Effector memory CD8-positive, alpha-beta T cell (primary cell): ENCODE data around the gene ACOT7.

Source experiments
- ATAC-seq: fragments of 150-1000 bp; cut with Tn5 transposase; replicated peaks from 2 replicates; pipeline ENCODE4 v1.10.0; 2021; ENCODE audit warnings: mild to moderate bottlenecking, moderate library complexity
- DNase-seq, 3 experiments: peaks; one replicate each; pipeline ENCODE4 v3.0.0; 2021
- H3K27ac Mint-ChIP-seq, 2 donors: one replicate each; pipeline ENCODE4 v1.8.0; 2022; ENCODE audit warnings: mild to moderate bottlenecking in 2 of 2, mixed read lengths in 2 of 2, moderate library complexity in 2 of 2
- H3K27me3 Mint-ChIP-seq, 2 donors: one replicate each; pipeline ENCODE4 v1.8.0; 2022; ENCODE audit warnings: mixed read lengths in 2 of 2
- H3K36me3 Mint-ChIP-seq: one replicate; pipeline ENCODE4 v1.8.0; 2022; ENCODE audit warnings: mild to moderate bottlenecking, moderate library complexity, mixed read lengths; ENCODE audit not compliant: insufficient read depth
- H3K4me1 Mint-ChIP-seq, 2 donors: one replicate each; pipeline ENCODE4 v1.8.0; 2022; ENCODE audit warnings: low read depth in 2 of 2, mixed read lengths in 2 of 2
- H3K4me3 Mint-ChIP-seq, 2 donors: one replicate each; pipeline ENCODE4 v1.8.0; 2022; ENCODE audit warnings: mild to moderate bottlenecking in 2 of 2, mixed read lengths in 2 of 2, moderate library complexity in 2 of 2
- H3K9me3 Mint-ChIP-seq, 2 donors: one replicate each; pipeline ENCODE4 v1.8.0; 2022; ENCODE audit warnings: mixed read lengths in 2 of 2

The ACOT7 gene

DNA sequence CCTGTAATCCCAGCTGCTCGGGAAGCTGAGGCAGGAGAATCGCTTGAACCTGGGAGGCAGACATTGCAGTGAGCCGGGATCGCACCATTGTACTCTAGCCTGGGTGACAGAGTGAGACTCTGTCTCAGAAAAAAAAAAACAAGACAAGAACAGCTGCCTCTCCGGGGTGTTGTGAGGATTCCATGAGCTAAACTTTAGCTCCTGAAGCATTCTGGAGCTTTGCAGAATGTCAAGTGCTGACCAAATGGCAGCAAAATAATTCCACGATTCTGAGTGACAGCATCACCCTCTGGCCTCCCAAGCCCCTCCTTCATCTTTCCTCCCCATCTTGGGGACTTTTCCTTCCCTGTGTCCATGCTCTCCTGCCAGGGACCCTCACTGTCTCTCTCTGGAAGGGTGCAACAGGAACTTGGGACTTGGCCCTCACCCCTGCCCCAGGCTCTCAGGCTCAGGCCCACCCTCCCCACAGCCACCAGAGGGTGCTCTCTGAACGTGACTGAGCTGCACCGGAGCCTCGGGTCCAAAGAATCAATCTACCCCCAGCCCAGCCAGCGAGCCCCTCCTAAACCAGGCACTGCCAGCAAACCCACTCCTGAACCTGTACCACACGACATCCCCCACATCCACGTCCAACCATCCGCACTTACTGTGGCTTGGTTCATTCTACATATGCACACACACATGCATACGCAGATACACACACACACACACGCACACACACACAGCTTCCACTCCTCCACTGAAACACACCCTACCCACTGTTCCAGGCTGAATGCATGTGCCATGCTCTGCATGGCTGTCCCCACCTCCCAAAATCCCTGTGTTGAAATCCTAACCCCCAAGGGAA lies 45.7 kb downstream of the ACOT7 start:
- H3K27ac Mint-ChIP-seq, result peak overlapping the region; percentile 92
- H3K27me3 Mint-ChIP-seq, result no peaks in the 10 kb centered on the region
- peak overlapping the region; percentile 76 to 88 for H3K4me3 Mint-ChIP-seq
- peak; percentile 62 to 68 (median 64) for DNase-seq
- H3K36me3 Mint-ChIP-seq, result peaks cover 3% of the 10 kb centered on the region
- ATAC-seq, result peak; percentile 58
- peaks cover 22% of the 10 kb centered on the region in 2 donors for H3K4me1 Mint-ChIP-seq
- no peaks in the 10 kb centered on the region for H3K9me3 Mint-ChIP-seq

DNA sequence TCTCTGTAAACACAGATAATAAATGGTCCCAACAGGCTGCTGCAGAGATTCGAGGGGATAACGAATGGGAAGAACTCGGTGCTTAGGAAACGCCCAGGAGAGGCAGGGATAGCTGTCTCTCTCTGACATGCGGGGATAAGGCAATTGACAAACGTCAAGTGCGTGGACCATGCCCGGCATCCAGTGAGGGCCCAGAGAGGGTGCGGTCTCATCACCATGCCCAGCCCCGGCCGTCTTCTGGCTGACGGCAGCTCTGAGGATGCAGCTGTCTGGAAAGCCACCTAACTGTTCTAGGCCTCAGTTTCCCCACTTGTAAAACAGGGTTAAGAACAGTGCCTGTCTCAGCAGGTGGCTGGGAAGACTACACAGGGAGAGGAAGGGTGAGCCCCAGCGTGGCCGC lies 48.1 kb downstream of the ACOT7 start:
- Mint-ChIP-seq H3K27me3 (no peaks in the 10 kb centered on the region), H3K4me1 (peaks cover 21 to 22% of the 10 kb centered on the region in 2 donors)

DNA sequence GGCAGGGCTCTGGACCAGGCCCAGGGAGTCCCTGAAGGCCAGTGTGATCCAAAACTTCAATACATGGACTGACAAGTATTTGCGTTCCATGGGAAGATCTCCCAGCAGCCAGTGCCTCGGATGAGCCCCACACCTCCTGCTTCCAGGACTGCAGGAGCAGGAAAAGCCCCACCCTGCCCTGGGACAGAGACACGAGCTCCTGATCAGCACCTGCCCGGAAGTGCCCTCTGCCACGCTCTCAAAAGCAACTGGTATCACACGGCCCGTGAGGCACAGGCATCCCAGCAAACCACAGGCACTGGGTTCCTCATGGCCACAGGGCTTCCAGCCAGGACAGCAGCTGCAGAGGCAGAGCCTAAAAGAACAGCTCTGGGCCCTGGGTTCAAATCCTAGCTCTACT lies 48.6 kb downstream of the ACOT7 start:
- peaks cover 20 to 21% of the 10 kb centered on the region in 2 donors for H3K4me1 Mint-ChIP-seq
- DNase-seq (no peak), ATAC-seq (no peak)
- H3K4me3 Mint-ChIP-seq, result no peak overlapping the region
- H3K27me3 Mint-ChIP-seq, result no peaks in the 10 kb centered on the region
- H3K9me3 Mint-ChIP-seq, result no peaks in the 10 kb centered on the region
- H3K27ac Mint-ChIP-seq, result no peak overlapping the region
- peaks cover 3% of the 10 kb centered on the region for H3K36me3 Mint-ChIP-seq

More for the DNA sequence above, 48.1 kb downstream of the ACOT7 start:
- DNase-seq (no peak), ATAC-seq (no peak)
- Mint-ChIP-seq H3K9me3 (no peaks in the 10 kb centered on the region), H3K27ac (no peak overlapping the region), H3K36me3 (peaks cover 3% of the 10 kb centered on the region), H3K4me3 (no peak overlapping the region)

DNA sequence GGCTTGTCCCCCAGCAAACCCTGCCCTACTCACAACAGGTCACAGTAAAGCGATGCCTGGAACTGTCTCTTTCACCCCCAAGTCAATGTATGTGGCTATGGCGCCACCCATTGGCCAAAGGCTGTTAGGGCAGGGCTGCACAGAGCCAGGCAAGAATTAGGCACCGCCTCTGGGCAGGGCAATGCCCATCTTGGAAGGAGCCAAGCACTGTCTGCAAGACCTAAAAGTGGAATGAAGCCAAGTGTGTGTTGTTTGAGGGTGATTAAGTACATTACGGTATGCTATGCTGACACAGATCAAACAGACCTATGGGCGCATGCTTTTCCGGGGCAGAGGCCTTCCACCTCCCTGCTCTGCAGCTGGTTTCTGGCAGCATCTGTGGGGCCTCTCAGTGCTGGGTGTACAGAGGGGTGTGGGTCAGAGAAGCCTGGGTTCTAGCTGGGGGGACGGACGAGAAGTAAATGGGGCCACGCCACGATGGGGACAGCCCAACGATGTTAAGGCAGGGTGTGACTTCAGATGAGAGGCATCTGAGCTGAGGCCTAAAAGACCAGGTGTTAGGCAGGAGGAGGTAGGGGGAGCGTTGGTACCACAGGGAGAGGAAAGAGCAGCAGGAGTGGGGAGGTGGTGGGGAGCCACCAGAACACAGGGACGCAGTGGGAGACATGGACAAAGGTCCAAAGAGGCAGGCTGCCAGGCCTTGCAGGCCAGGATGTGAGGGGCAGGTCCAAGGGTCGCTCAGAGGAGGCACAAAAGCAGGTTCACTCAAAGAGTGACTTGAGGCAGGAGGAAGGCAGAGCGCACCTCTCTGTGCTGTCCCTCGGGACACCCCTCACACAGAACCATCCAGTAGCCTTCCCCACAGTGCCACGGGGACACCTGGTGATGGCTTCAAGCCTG lies 49.8 kb downstream of the ACOT7 start:
- ATAC-seq (peak; percentile 51), DNase-seq (peak; percentile 60 to 65 (median 62))
- Mint-ChIP-seq H3K4me1 (peaks cover 10 to 12% of the 10 kb centered on the region in 2 donors), H3K4me3 (no peak overlapping the region), H3K9me3 (no peaks in the 10 kb centered on the region), H3K36me3 (peaks cover 3% of the 10 kb centered on the region), H3K27me3 (no peaks in the 10 kb centered on the region), H3K27ac (no peak overlapping the region)

DNA sequence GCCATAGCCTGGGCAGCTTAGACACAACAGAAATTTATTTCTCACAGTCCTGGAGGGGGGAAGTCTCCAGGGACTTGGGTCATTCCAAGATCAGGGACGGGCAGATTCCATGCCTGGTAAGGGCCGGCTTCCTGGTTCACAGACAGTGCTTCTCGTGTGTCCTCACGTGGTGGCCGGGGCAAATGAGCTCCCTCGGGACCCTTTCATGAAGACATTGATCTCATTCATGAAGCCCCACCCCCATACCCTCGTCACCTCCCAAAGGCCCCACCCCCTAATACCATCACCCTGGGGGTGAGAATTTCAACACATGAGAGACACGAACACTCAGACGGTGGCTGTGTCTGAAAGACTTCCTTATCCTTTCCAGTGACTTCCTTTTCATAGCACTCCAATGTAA lies 51.5 kb downstream of the ACOT7 start:
- Mint-ChIP-seq H3K4me1 (peaks cover 0 to 2% of the 10 kb centered on the region in 2 donors), H3K36me3 (peaks cover 4% of the 10 kb centered on the region), H3K4me3 (no peak overlapping the region), H3K9me3 (no peaks in the 10 kb centered on the region), H3K27ac (no peak overlapping the region), H3K27me3 (no peaks in the 10 kb centered on the region)
- DNase-seq (no peak), ATAC-seq (no peak)

DNA sequence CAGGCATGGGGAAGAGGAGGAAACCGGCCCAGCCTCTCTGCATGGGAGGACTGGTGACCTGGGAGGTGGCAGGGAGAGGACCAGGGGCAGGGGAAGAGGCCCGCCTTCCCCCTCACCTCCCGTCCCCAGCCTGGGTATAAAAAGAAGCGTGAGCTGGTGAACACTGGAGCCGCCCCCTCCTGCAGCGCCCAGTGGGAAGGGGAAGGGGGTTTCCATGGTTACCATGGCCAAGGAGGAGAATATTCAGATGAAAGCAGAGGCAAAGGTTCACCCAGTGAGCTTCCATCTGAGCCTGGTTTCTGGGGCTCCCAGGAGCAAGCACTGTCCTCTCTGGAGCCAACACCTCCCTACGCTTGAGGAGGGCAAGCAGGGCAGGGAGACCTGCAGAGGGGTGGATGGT lies 54.9 kb downstream of the ACOT7 start:
- Mint-ChIP-seq H3K27ac (no peak overlapping the region), H3K9me3 (no peaks in the 10 kb centered on the region), H3K27me3 (no peaks in the 10 kb centered on the region), H3K4me3 (no peak overlapping the region), H3K36me3 (peaks cover 4% of the 10 kb centered on the region), H3K4me1 (peaks cover 0 to 2% of the 10 kb centered on the region in 2 donors)
- DNase-seq (no peak), ATAC-seq (no peak)

DNA sequence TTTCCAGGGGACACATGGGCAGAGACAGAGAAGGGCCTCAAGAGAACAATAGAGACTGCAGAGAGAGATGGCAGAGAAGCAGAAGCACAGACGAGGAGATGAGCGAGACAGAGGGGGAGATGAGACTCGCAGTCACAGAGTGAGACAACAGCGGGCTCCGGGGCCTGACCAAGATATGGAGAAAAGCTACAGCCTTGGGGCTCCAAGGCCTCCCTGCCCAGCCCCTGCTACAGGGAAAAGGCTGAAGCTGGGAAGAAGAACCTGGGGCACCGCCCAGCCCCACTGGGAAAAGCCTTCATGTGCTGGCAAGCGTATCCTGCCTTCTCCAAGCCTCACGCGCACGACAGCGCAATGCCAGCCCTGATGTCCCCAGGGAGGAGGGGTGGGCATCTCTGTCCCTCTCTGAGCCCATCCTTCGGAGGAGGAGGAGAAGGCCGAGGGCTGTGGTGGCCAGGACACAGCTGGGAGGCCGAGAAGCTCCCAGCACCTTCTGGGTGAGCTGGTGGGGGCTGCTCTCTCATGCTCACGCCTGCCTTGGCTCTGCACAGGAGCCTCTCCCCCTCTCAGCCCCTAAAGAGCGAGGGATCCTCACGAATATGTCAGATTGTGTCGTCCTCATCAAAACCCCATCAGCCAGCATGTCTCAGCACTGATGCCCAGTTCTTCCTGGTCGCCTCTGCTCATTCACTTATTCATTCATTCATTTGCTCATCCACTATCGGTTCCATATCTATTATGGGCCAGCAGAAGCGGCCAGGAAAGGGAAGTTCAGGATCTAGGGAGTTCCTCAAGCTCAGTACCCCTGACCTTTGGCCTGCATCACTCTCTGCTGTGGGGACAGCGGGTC lies 56.6 kb downstream of the ACOT7 start:
- H3K27ac Mint-ChIP-seq, result no peak overlapping the region
- H3K27me3 Mint-ChIP-seq, result no peaks in the 10 kb centered on the region
- H3K4me1 Mint-ChIP-seq, result no peaks in the 10 kb centered on the region
- ATAC-seq (no peak), DNase-seq (no peak)
- no peak overlapping the region for H3K4me3 Mint-ChIP-seq
- no peaks in the 10 kb centered on the region for H3K9me3 Mint-ChIP-seq
- peaks cover 4% of the 10 kb centered on the region for H3K36me3 Mint-ChIP-seq

DNA sequence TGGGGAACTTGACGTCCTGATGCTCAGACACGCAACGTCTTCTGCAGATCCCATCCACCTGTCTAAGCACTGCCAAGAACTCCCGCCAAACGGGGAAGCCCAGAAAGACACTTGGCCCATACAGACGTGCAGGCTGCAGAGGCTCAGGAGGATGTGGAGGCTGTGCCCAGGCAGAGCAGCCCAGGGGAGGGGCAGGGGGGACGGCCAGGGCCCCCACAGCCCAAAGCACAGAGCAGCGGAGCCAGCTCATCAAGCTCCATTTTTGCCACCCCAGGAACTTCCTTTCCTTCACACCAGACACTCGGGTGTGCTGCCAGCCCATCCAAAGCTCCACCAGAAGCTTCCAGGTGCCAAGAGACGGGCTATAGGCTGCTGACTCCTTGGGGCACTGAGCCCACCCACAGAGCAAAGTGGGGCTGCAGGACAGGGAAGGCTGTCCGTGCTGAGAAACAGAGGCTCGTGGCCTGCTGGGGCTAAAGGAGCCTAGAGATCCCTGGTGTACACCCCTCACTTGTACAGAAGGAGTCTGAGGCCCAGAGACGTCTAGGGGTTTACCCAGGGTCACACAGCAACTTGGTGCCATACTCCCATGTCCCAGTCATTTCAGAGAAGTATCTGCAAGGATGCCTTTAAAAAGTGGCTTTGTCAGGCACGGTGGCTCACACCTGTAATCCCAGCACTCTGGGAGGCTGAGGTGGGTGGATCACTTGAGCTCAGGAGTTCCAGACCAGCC lies 59.1 kb downstream of the ACOT7 start:
- Mint-ChIP-seq H3K9me3 (no peaks in the 10 kb centered on the region), H3K27me3 (no peaks in the 10 kb centered on the region), H3K27ac (no peak overlapping the region), H3K36me3 (peaks cover 4% of the 10 kb centered on the region), H3K4me1 (no peaks in the 10 kb centered on the region), H3K4me3 (no peak overlapping the region)
- DNase-seq, result no peak
- no peak for ATAC-seq

DNA sequence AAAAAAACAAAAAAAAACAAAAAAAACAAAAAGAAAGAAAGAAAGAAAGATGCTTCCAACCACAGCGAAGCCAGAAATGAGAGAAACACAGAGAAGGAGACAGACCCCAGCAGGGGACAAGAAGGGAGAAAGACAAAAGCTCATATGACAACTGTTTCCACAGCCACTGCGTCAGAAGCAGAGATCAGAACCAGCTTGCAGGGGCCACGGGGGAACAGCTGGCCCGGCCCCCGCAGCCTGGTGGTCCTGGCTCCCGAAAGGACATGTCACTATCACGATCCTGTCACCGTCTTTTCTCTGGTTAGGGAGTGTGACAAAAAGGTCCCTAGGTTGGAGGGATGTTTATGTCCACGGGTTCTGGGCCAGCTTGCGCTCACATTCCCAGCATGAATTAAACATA lies 60.7 kb downstream of the ACOT7 start:
- DNase-seq, result no peak
- Mint-ChIP-seq H3K4me3 (no peak overlapping the region), H3K9me3 (no peaks in the 10 kb centered on the region), H3K27ac (no peak overlapping the region), H3K36me3 (no peaks in the 10 kb centered on the region), H3K4me1 (peaks cover 0 to 5% of the 10 kb centered on the region in 2 donors), H3K27me3 (no peaks in the 10 kb centered on the region)
- ATAC-seq, result no peak

DNA sequence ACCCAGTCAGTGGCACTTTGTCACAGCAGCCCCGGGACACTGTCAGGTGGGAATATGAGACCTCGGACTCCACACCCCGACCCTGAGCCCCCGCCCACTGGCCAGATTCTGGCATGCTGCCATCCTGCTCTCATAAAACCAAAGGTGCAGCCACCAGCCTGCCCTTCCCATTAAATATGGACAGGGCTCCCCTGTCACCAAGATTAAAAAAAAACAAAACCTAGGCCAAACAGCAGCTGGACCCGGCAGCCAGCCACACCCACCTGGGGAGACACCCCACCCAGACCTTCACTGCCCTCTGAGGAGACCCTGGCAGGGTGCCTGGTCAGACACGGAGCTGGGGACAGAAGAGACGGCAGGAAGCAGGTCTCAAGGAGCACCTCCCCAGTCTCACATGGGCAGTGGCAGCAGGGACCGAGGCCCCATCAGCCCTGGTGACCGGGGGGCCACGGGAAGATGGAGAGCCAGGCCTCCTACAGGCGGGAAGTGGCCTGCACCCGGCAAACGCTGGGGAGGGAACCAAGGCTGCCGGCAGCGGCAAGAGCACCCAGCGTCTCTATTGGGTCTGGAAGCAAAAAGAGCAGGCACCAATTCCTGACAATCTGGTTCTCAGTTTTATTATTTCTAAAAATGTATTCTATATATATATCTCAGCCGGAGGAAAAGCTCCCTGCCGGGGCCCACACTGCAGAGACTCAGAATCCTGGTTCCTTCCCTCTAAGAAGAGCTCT lies 61.9 kb downstream of the ACOT7 start:
- H3K9me3 Mint-ChIP-seq, result no peaks in the 10 kb centered on the region
- H3K4me1 Mint-ChIP-seq, result peaks cover 0 to 5% of the 10 kb centered on the region in 2 donors
- no peaks in the 10 kb centered on the region for H3K27me3 Mint-ChIP-seq
- no peaks in the 10 kb centered on the region for H3K36me3 Mint-ChIP-seq
- H3K4me3 Mint-ChIP-seq, result no peak overlapping the region
- ATAC-seq (no peak), DNase-seq (no peak)
- H3K27ac Mint-ChIP-seq, result no peak overlapping the region

DNA sequence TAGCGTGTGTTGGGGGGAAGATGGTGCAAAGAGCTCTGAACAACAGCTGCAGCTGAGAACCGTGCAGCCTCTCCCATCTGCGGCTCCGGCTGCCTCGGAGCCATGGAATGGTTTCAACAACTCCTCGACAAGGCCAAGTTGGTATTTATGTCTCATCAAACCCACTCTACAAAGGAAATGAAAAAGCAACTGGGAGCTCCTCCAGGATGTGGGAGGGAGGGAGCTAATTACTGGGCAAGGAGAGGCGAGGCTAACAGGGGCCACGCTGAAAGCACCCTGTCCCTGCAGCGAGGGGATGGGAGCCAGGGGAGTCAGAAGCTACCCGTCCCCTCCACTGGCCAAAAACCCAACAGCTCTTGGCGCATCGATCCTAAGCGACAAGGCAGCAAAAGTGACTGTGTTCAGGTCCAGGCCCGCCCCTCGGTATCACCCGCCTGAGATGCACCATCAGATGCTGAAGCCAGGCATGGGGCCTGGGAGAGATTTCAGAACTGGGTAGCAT lies 63.1 kb downstream of the ACOT7 start:
- H3K27ac Mint-ChIP-seq, result peak overlapping the region in 1 of 2 donors; percentile 51
- H3K9me3 Mint-ChIP-seq, result no peaks in the 10 kb centered on the region
- H3K27me3 Mint-ChIP-seq, result no peaks in the 10 kb centered on the region
- H3K36me3 Mint-ChIP-seq, result peaks cover 2% of the 10 kb centered on the region
- ATAC-seq, result no peak
- no peak for DNase-seq
- peaks cover 0 to 5% of the 10 kb centered on the region in 2 donors for H3K4me1 Mint-ChIP-seq
- H3K4me3 Mint-ChIP-seq, result no peak overlapping the region

DNA sequence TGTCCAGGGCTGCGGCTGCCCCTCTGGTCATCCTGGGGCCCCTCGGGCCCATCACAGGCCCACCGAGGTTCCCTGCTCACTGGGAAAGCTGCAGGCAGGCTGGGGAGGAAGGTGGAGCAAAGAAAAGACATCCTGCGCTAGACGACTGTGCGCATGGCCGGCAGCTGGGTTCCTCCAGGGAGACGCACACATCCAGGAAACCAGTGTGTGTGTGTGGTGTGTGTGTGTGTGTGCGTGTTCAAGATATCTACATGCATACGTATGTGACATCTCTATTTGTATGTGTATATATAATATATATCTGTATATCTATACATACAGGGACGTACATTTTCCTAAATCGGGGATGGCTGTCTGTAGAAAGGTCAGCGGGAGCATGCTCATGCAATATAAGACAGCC lies 63.7 kb downstream of the ACOT7 start:
- H3K27ac Mint-ChIP-seq, result peak overlapping the region in 1 of 2 donors; percentile 51
- no peaks in the 10 kb centered on the region for H3K9me3 Mint-ChIP-seq
- peaks cover 2% of the 10 kb centered on the region for H3K36me3 Mint-ChIP-seq
- ATAC-seq, result no peak
- H3K4me1 Mint-ChIP-seq, result peaks cover 0 to 5% of the 10 kb centered on the region in 2 donors
- no peaks in the 10 kb centered on the region for H3K27me3 Mint-ChIP-seq
- no peak overlapping the region for H3K4me3 Mint-ChIP-seq
- no peak for DNase-seq
